ENCODE data around the gene SFXN2.

DNA sequence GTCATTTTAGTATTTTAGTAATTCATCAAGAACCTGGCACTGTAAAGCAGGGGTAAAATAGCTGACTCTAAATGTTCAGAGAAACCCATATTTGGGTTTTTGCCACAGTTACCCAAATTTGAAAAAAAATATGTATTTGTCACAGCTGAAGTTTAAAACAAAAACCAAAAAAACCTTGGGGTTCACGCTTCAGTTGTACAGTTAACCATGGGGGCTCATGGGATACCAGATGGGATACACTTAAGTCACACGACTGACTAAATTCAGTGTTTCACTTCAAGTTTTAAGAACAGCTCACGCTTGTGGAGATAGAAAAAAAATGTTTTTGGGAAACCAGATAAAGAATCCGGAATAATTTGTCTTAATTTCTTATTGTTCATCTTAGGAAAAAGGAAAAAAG, 2.3 kb upstream of the SFXN2 start:
- TF ChIP-seq, protein P1, sequence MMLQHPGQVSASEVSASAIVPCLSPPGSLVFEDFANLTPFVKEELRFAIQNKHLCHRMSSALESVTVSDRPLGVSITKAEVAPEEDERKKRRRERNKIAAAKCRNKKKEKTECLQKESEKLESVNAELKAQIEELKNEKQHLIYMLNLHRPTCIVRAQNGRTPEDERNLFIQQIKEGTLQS (CRISPR knock-in tag; conservative IDR thresholded peaks at IDR 0.05): no peak
- TF ChIP-seq, protein P2, sequence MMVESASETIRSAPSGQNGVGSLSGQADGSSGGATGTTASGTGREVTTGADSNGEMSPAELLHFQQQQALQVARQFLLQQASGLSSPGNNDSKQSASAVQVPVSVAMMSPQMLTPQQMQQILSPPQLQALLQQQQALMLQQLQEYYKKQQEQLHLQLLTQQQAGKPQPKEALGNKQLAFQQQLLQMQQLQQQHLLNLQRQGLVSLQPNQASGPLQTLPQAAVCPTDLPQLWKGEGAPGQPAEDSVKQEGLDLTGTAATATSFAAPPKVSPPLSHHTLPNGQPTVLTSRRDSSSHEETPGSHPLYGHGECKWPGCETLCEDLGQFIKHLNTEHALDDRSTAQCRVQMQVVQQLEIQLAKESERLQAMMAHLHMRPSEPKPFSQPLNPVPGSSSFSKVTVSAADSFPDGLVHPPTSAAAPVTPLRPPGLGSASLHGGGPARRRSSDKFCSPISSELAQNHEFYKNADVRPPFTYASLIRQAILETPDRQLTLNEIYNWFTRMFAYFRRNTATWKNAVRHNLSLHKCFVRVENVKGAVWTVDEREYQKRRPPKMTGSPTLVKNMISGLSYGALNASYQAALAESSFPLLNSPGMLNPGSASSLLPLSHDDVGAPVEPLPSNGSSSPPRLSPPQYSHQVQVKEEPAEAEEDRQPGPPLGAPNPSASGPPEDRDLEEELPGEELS (CRISPR knock-in tag; IDR thresholded peaks at IDR 0.05): no peak
- TF ChIP-seq CTCF (IDR thresholded peaks at IDR 0.05): no peak
- no peak for TF ChIP-seq CBFB (CRISPR knock-in tag; IDR thresholded peaks at IDR 0.05; ENCODE audit: low read depth)
- no peak for TF ChIP-seq GRHL2 (CRISPR knock-in tag; IDR thresholded peaks at IDR 0.05; ENCODE audit: insufficient replicate concordance, severe bottlenecking)
- no peak for TF ChIP-seq NR3C1 (CRISPR knock-in tag; conservative IDR thresholded peaks at IDR 0.05; ENCODE audit: low read depth)
- TF ChIP-seq USF2 (CRISPR knock-in tag; IDR thresholded peaks at IDR 0.05): no peak
- TF ChIP-seq, protein P3, sequence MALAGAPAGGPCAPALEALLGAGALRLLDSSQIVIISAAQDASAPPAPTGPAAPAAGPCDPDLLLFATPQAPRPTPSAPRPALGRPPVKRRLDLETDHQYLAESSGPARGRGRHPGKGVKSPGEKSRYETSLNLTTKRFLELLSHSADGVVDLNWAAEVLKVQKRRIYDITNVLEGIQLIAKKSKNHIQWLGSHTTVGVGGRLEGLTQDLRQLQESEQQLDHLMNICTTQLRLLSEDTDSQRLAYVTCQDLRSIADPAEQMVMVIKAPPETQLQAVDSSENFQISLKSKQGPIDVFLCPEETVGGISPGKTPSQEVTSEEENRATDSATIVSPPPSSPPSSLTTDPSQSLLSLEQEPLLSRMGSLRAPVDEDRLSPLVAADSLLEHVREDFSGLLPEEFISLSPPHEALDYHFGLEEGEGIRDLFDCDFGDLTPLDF (CRISPR knock-in tag; IDR thresholded peaks at IDR 0.05): no peak
- no peak for TF ChIP-seq ZNF121 (CRISPR knock-in tag; IDR thresholded peaks at IDR 0.05)
- TF ChIP-seq NR1H2 (CRISPR knock-in tag; IDR thresholded peaks at IDR 0.05): no peak
